ENCODE measurements around the gene PACSIN1. TPM values are rescaled to one million over a fixed set of nuclear protein-coding genes. Genes with fewer than 3 reads are reported as not detected.

Gene PACSIN1
- total and polyA plus RNA-seq, 10 of the 15 experiments (the other 5 are each of a cell fraction or from before 2014, with no cell fraction given): 0.50 to 9.4 (median 2.8) TPM

DNA sequence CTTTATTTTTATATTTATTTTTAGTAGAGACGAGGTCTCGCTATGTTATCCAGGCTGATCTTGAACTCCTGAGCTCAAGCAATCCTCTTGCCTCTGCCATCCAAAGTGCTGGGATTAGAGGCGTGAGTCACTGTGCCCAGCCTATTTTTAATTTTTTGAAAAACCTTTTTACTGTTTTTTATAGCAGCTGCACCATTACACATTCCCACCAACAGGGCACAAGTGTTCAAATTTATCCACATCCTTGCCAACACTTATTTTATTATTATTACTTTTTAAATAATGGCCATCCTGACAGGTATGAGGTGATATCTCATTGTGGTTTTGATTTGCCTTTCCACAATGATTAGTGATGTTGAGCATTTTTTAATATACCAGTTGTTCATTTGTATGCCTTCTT is 42.5 kb downstream of the PACSIN1 start (continued):
- TF ChIP-seq, protein P1, sequence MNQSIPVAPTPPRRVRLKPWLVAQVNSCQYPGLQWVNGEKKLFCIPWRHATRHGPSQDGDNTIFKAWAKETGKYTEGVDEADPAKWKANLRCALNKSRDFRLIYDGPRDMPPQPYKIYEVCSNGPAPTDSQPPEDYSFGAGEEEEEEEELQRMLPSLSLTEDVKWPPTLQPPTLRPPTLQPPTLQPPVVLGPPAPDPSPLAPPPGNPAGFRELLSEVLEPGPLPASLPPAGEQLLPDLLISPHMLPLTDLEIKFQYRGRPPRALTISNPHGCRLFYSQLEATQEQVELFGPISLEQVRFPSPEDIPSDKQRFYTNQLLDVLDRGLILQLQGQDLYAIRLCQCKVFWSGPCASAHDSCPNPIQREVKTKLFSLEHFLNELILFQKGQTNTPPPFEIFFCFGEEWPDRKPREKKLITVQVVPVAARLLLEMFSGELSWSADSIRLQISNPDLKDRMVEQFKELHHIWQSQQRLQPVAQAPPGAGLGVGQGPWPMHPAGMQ (IDR thresholded peaks at IDR 0.05; ENCODE audit: borderline replicate concordance): no peak
- TF ChIP-seq FOXK2 (IDR thresholded peaks at IDR 0.05) (no peak), ZNF217 (IDR thresholded peaks at IDR 0.05) (no peak), PML (IDR thresholded peaks at IDR 0.05; ENCODE audit: low read length) (no peak), HCFC1 (IDR thresholded peaks at IDR 0.05; ENCODE audit: low read length) (no peak), IKZF1 (conservative IDR thresholded peaks at IDR 0.05) (no peak), NFIC (IDR thresholded peaks at IDR 0.05; ENCODE audit: low read depth, low read length) (no peak), RCOR1 (conservative IDR thresholded peaks at IDR 0.05; ENCODE audit: low read depth, low read length) (no peak)

DNA sequence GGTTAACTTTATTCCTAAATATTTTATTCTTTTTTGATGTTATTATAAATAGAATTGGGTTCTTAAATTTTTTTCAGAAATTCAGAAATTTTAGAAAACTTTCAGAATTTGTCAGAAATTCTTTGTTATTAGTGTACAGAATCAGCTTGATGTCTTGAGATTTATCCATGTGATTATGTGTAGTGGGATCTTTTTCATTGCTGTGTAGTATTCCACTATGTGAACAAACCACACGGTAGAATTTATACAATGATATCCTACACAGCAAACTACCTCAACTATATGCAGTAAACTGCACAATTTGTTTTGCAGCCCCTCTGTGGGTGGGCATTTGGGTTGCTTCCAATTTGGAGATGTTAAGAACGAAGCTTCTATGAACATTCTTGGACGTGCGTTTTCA is 43.9 kb downstream of the PACSIN1 start:
- ATAC-seq (no peak), DNase-seq (ENCODE audit: low read depth, low spot score) (no peak), FAIRE-seq (no peak)
- H3K4me2 ChIP-seq (ENCODE audit: control insufficient read depth, insufficient read depth): no peak overlapping the region
- in situ Hi-C loops (cut with MboI) (no loop called here), intact Hi-C loops (cut with micrococcal nuclease; ENCODE audit: unreplicated experiment) (no loop called here)
- no peaks in the 10 kb centered on the region for H4K20me1 ChIP-seq (ENCODE audit: control insufficient read depth, insufficient read depth)
- no peaks in the 10 kb centered on the region for H3K27me3 ChIP-seq (replicated peaks in 1 of 2; ENCODE audit: control insufficient read depth in 2 of 2, insufficient read depth in 2 of 2, low read length in 1 of 2)
- BruUV-seq (replicated peaks): no TSS peak
- ChIA-PET RAD21 (ENCODE audit: unreplicated experiment) (no interaction called here), POLR2A (no interaction called here), CTCF (interaction anchor here (0.6 kb wide), 1 partner anchor 21 kb away, joined by 3 read pairs; no protein-coding TSS in a partner anchor), SMC1A (ENCODE audit: uncharacterized antibody, unreplicated experiment) (interaction anchor here (0.6 kb wide), 1 partner anchor 69 kb away, joined by 3 read pairs; no protein-coding TSS in a partner anchor)
- H3K27ac ChIP-seq (ENCODE audit: control insufficient read depth, insufficient read depth): no peak overlapping the region
- H3K79me2 ChIP-seq (ENCODE audit: control insufficient read depth, insufficient read depth, low read length): no peaks in the 10 kb centered on the region
- H3K36me3 ChIP-seq (ENCODE audit: control insufficient read depth in 2 of 2, insufficient read depth in 2 of 2, low read length in 1 of 2): no peaks in the 10 kb centered on the region
- no peak overlapping the region for H3K4me3 ChIP-seq
- no peak overlapping the region for H3K9ac ChIP-seq (ENCODE audit: control insufficient read depth, insufficient read depth, low read length)
- H3K9me3 ChIP-seq (replicated peaks; ENCODE audit: control insufficient read depth, insufficient read depth, low read length): peaks cover 2% of the 10 kb centered on the region; the same call in 2 of the 3 replicates
- 98% methylated on average over 4 of the region's 4 CpGs for WGBS (ENCODE audit: insufficient coverage, insufficient replicate concordance, low lambda C conversion rate, missing lambda C conversion rate)
- H3K4me1 ChIP-seq (ENCODE audit: control insufficient read depth, insufficient read depth, low read length): no peaks in the 10 kb centered on the region
- no peak overlapping the region for H2AFZ ChIP-seq (ENCODE audit: control insufficient read depth, low read depth, low read length)
- no peak for TF ChIP-seq PML (IDR thresholded peaks at IDR 0.05; ENCODE audit: low read length)
- no peak for TF ChIP-seq MEF2A (IDR thresholded peaks at IDR 0.05; ENCODE audit: insufficient read depth, low read depth, low read length)
- TF ChIP-seq, protein P2, sequence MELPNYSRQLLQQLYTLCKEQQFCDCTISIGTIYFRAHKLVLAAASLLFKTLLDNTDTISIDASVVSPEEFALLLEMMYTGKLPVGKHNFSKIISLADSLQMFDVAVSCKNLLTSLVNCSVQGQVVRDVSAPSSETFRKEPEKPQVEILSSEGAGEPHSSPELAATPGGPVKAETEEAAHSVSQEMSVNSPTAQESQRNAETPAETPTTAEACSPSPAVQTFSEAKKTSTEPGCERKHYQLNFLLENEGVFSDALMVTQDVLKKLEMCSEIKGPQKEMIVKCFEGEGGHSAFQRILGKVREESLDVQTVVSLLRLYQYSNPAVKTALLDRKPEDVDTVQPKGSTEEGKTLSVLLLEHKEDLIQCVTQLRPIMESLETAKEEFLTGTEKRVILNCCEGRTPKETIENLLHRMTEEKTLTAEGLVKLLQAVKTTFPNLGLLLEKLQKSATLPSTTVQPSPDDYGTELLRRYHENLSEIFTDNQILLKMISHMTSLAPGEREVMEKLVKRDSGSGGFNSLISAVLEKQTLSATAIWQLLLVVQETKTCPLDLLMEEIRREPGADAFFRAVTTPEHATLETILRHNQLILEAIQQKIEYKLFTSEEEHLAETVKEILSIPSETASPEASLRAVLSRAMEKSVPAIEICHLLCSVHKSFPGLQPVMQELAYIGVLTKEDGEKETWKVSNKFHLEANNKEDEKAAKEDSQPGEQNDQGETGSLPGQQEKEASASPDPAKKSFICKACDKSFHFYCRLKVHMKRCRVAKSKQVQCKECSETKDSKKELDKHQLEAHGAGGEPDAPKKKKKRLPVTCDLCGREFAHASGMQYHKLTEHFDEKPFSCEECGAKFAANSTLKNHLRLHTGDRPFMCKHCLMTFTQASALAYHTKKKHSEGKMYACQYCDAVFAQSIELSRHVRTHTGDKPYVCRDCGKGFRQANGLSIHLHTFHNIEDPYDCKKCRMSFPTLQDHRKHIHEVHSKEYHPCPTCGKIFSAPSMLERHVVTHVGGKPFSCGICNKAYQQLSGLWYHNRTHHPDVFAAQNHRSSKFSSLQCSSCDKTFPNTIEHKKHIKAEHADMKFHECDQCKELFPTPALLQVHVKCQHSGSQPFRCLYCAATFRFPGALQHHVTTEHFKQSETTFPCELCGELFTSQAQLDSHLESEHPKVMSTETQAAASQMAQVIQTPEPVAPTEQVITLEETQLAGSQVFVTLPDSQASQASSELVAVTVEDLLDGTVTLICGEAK (IDR thresholded peaks at IDR 0.05; ENCODE audit: borderline replicate concordance): no peak
- no peak for TF ChIP-seq HDAC6 (IDR thresholded peaks at IDR 0.05; ENCODE audit: unreplicated experiment)
- no peak for TF ChIP-seq CHD2 (IDR thresholded peaks at IDR 0.05; ENCODE audit: borderline replicate concordance, low read depth, low read length)
- TF ChIP-seq, protein P3, sequence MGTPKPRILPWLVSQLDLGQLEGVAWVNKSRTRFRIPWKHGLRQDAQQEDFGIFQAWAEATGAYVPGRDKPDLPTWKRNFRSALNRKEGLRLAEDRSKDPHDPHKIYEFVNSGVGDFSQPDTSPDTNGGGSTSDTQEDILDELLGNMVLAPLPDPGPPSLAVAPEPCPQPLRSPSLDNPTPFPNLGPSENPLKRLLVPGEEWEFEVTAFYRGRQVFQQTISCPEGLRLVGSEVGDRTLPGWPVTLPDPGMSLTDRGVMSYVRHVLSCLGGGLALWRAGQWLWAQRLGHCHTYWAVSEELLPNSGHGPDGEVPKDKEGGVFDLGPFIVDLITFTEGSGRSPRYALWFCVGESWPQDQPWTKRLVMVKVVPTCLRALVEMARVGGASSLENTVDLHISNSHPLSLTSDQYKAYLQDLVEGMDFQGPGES (IDR thresholded peaks at IDR 0.05): no peak
- TF ChIP-seq RAD51 (IDR thresholded peaks at IDR 0.05): no peak
- TF ChIP-seq, protein P4, sequence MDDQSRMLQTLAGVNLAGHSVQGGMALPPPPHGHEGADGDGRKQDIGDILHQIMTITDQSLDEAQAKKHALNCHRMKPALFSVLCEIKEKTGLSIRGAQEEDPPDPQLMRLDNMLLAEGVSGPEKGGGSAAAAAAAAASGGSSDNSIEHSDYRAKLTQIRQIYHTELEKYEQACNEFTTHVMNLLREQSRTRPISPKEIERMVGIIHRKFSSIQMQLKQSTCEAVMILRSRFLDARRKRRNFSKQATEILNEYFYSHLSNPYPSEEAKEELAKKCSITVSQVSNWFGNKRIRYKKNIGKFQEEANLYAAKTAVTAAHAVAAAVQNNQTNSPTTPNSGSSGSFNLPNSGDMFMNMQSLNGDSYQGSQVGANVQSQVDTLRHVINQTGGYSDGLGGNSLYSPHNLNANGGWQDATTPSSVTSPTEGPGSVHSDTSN (IDR thresholded peaks at IDR 0.05; ENCODE audit: insufficient replicate concordance, low read depth, low read length): no peak

Measured in GM12878 (cell line).